Ishikawa (cell line): ENCODE measurements around the gene PLCD1.

Experiments used
- CEBPB ChIP-seq: IDR thresholded peaks from 2 replicates; pipeline ENCODE4 v1.6.1; 2012
- CREB1 ChIP-seq: IDR thresholded peaks from 2 replicates; pipeline ENCODE4 v1.6.1; 2012; ENCODE audit warnings: low read depth
- EGR1 ChIP-seq: IDR thresholded peaks from 2 replicates; pipeline ENCODE4 v1.6.1; 2012
- EP300 ChIP-seq: IDR thresholded peaks from 2 replicates; pipeline ENCODE4 v1.6.1; 2012; ENCODE audit warnings: borderline replicate concordance
- FOXM1 ChIP-seq: IDR thresholded peaks from 2 replicates; pipeline ENCODE4 v1.6.1; 2012; ENCODE audit warnings: low read depth, borderline replicate concordance
- NFIC ChIP-seq: IDR thresholded peaks from 2 replicates; pipeline ENCODE4 v1.6.1; 2012
- RAD21 ChIP-seq: IDR thresholded peaks from 2 replicates; pipeline ENCODE4 v1.6.1; 2012; ENCODE audit warnings: low read depth
- TAF1 ChIP-seq: IDR thresholded peaks from 2 replicates; pipeline ENCODE4 v1.6.1; 2012; ENCODE audit warnings: low read depth, mild to moderate bottlenecking
- TCF12 ChIP-seq: IDR thresholded peaks from 2 replicates; pipeline ENCODE4 v1.6.1; 2012; ENCODE audit warnings: low read depth
- TEAD4 ChIP-seq: IDR thresholded peaks from 2 replicates; pipeline ENCODE4 v1.6.1; 2012
- YY1 ChIP-seq: IDR thresholded peaks from 2 replicates; pipeline ENCODE4 v1.6.1; 2012; ENCODE audit warnings: low read depth
- ZBTB7A ChIP-seq: IDR thresholded peaks from 2 replicates; pipeline ENCODE4 v1.6.1; 2012; ENCODE audit warnings: low read depth
- TF ChIP-seq, protein P1 (sequence below): IDR thresholded peaks from 2 replicates; pipeline ENCODE4 v1.6.1; 2012
- TF ChIP-seq, protein P2 (sequence below): IDR thresholded peaks from 2 replicates; pipeline ENCODE4 v1.6.1; 2012; ENCODE audit warnings: low read depth, mild to moderate bottlenecking
- TF ChIP-seq, protein P3 (sequence below): IDR thresholded peaks from 2 replicates; pipeline ENCODE4 v1.6.1; 2012

Gene PLCD1

DNA sequence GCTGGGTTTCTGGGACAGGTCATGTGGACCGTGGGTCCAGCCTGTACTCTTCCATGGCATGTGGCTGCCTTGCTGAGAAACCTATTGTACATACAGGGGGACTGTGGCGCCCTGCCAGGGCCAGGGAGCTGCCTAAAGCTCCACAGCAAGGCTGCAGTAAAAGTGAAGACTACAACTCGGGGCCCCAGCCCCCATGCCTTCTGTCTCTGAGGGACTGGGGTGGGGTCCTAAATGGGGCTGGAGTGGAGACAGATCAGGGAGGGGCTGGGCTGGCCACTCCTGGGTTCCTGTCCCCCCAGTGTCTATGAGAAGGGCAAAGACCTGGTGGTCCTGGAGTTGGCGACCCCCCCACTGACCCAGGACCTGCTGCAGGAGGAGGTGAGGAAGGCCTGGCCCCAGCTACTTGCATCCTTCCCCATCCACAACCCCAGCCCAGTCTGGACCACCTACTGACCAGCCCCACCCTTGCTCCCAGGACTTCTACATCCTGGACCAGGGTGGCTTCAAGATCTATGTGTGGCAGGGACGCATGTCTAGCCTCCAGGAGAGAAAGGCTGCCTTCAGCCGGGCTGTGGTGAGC, 31.6 kb downstream of the PLCD1 start:
- TF ChIP-seq CEBPB, result no peak
- TF ChIP-seq, protein P1, sequence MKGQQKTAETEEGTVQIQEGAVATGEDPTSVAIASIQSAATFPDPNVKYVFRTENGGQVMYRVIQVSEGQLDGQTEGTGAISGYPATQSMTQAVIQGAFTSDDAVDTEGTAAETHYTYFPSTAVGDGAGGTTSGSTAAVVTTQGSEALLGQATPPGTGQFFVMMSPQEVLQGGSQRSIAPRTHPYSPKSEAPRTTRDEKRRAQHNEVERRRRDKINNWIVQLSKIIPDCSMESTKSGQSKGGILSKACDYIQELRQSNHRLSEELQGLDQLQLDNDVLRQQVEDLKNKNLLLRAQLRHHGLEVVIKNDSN, result no peak
- no peak for TF ChIP-seq TCF12
- TF ChIP-seq CREB1, result no peak
- TF ChIP-seq, protein P2, sequence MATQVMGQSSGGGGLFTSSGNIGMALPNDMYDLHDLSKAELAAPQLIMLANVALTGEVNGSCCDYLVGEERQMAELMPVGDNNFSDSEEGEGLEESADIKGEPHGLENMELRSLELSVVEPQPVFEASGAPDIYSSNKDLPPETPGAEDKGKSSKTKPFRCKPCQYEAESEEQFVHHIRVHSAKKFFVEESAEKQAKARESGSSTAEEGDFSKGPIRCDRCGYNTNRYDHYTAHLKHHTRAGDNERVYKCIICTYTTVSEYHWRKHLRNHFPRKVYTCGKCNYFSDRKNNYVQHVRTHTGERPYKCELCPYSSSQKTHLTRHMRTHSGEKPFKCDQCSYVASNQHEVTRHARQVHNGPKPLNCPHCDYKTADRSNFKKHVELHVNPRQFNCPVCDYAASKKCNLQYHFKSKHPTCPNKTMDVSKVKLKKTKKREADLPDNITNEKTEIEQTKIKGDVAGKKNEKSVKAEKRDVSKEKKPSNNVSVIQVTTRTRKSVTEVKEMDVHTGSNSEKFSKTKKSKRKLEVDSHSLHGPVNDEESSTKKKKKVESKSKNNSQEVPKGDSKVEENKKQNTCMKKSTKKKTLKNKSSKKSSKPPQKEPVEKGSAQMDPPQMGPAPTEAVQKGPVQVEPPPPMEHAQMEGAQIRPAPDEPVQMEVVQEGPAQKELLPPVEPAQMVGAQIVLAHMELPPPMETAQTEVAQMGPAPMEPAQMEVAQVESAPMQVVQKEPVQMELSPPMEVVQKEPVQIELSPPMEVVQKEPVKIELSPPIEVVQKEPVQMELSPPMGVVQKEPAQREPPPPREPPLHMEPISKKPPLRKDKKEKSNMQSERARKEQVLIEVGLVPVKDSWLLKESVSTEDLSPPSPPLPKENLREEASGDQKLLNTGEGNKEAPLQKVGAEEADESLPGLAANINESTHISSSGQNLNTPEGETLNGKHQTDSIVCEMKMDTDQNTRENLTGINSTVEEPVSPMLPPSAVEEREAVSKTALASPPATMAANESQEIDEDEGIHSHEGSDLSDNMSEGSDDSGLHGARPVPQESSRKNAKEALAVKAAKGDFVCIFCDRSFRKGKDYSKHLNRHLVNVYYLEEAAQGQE, result no peak
- TF ChIP-seq ZBTB7A, result no peak
- no peak for TF ChIP-seq EP300
- TF ChIP-seq RAD21, result no peak
- no peak for TF ChIP-seq EGR1
- no peak for TF ChIP-seq FOXM1
- TF ChIP-seq TEAD4, result no peak
- no peak for TF ChIP-seq NFIC
- no peak for TF ChIP-seq TAF1

DNA sequence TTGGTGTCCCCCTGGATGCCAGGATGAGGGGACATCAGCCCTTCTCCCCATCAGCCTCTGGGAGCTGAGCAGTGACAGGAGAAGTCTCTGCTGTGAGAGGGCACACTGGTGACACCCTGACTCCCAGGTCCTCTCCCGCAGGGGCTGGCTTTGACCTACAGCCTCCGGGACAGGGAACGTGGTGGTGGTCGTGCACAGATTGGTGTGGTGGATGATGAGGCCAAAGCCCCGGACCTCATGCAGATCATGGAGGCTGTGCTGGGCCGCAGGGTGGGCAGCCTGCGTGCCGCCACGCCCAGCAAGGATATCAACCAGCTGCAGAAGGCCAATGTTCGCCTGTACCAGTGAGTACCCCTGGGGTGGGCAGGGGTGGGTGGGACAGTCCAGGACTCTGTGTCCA, 32.1 kb downstream of the PLCD1 start:
- no peak for TF ChIP-seq TCF12
- TF ChIP-seq, protein P1, result no peak
- TF ChIP-seq FOXM1, result no peak
- TF ChIP-seq, protein P3, sequence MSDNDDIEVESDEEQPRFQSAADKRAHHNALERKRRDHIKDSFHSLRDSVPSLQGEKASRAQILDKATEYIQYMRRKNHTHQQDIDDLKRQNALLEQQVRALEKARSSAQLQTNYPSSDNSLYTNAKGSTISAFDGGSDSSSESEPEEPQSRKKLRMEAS, result no peak
- TF ChIP-seq EP300, result no peak
- TF ChIP-seq YY1, result no peak
- no peak for TF ChIP-seq NFIC
- no peak for TF ChIP-seq CREB1
- TF ChIP-seq, protein P2, result no peak
- no peak for TF ChIP-seq TEAD4
- TF ChIP-seq RAD21, result no peak
- TF ChIP-seq EGR1, result no peak
- no peak for TF ChIP-seq ZBTB7A
- no peak for TF ChIP-seq TAF1
- no peak for TF ChIP-seq CEBPB

DNA sequence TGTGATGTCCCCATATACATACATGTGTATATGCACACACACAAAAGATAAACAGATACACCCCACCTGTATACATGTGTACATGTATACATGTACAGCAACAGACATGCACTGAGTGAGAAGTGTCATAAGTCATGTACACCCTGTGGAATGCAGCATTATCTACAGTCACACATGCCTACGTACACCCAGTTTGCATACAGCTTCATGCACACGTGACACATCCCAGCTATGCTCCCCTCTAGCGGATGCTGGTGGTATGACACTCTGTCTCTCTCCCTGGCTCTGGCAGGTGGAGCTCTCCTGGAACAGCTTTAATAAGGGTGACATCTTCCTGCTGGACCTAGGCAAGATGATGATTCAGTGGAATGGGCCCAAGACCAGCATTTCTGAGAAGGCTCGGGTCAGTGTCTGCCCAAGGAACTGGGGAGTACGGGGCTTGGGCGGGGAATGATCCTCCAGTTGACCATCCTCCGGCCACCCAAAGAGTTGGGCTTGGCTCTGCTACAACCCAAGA, 32.6 kb downstream of the PLCD1 start:
- TF ChIP-seq TEAD4 (no peak; the same call in 1 of the 2 replicates), EP300 (no peak), EGR1 (no peak), YY1 (no peak), ZBTB7A (no peak), CEBPB (no peak), NFIC (no peak), TCF12 (no peak), CREB1 (no peak), RAD21 (peak; percentile 67), TAF1 (no peak), FOXM1 (no peak)
- TF ChIP-seq, protein P1, result peak; percentile 98
- TF ChIP-seq, protein P3, result peak; percentile 86
- TF ChIP-seq, protein P2, result no peak
